ENCODE data around the gene USP12.

Gene USP12

GRCh38 chr13:27118428-27119054 lies 53.1 kb downstream of the USP12 start:
- Histone ChIP-seq H3K18ac (ENCODE audit: low read length) (no peak overlapping the region), H4K8ac (ENCODE audit: low read depth, low read length) (no peak overlapping the region), H3K27ac (ENCODE audit: low read depth, low read length) (no peak overlapping the region), H3K4me1 (ENCODE audit: control insufficient read depth in 1 of 2, insufficient read depth in 2 of 2, low read length in 2 of 2) (peaks cover 2% of the 10 kb centered on the region in 2 experiments), H4K12ac (ENCODE audit: low read depth, low read length) (no peak overlapping the region), H3K79me1 (ENCODE audit: low read length) (no peaks in the 10 kb centered on the region), H3K9me3 (ENCODE audit: insufficient read depth, low read depth, low read length) (peaks cover 3% of the 10 kb centered on the region), H2BK5ac (ENCODE audit: low read depth, low read length, poor library complexity) (no peak overlapping the region), H3K79me2 (ENCODE audit: control insufficient read depth, insufficient read depth, low read length, poor library complexity) (peaks cover 4% of the 10 kb centered on the region), H3K9ac (ENCODE audit: low read length) (no peak overlapping the region), H3K36me3 (ENCODE audit: control insufficient read depth in 1 of 2, insufficient read depth in 2 of 2, low read length in 2 of 2) (peaks cover 0 to 2% of the 10 kb centered on the region in 2 experiments), H3K4ac (ENCODE audit: low read depth, low read length) (no peak overlapping the region), H2BK120ac (ENCODE audit: insufficient read depth, low read length, poor library complexity) (no peak overlapping the region), H2BK12ac (ENCODE audit: low read length) (no peak overlapping the region), H3K27me3 (ENCODE audit: insufficient read depth, low read length) (no peaks in the 10 kb centered on the region), H3K4me2 (ENCODE audit: low read length) (no peak overlapping the region), H3K14ac (ENCODE audit: low read length) (no peak overlapping the region), H4K91ac (ENCODE audit: low read depth, low read length) (no peak overlapping the region), H2AK5ac (ENCODE audit: low read length) (no peak overlapping the region), H2AFZ (ENCODE audit: insufficient read depth, low read length, poor library complexity) (no peak overlapping the region), H3K23ac (ENCODE audit: low read length) (no peak overlapping the region), H3K4me3 (ENCODE audit: low read depth, low read length) (no peak overlapping the region)
- DNase-seq, result no peak
- WGBS (ENCODE audit: extremely low coverage, insufficient coverage, insufficient read length), result no CpG with 5 or more reads among the region's 3 CpGs

DNA sequence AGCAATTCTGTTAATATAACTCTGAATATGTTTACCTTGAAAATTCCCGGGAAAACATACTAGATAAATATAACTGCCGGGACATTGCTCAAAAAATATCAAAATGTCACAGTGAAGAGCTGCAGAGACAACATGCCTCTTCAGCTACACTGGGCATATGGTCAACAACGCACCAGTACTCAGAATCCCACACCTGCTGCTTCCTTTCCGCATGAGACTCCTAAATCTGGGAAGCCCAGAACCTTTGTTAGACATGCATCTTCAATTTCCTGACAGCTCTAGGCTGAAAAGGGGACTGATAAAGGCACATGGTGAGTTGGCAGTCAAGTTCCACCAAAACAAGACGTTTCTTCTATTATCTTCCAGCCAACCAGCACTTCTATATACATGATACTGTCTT lies 53.7 kb downstream of the USP12 start:
- H3K27ac ChIP-seq (ENCODE audit: low read depth, low read length), result no peak overlapping the region
- H3K9ac ChIP-seq (ENCODE audit: low read length), result no peak overlapping the region
- H3K36me3 ChIP-seq (ENCODE audit: control insufficient read depth in 1 of 2, insufficient read depth in 2 of 2, low read length in 2 of 2), result peaks cover 0 to 2% of the 10 kb centered on the region in 2 experiments
- H3K4me3 ChIP-seq (ENCODE audit: low read depth, low read length), result no peak overlapping the region
- no peak overlapping the region for H3K23ac ChIP-seq (ENCODE audit: low read length)
- no peak overlapping the region for H4K91ac ChIP-seq (ENCODE audit: low read depth, low read length)
- no peak overlapping the region for H2AFZ ChIP-seq (ENCODE audit: insufficient read depth, low read length, poor library complexity)
- H3K79me2 ChIP-seq (ENCODE audit: control insufficient read depth, insufficient read depth, low read length, poor library complexity), result peaks cover 4% of the 10 kb centered on the region
- no peak overlapping the region for H3K4me2 ChIP-seq (ENCODE audit: low read length)
- no peaks in the 10 kb centered on the region for H3K27me3 ChIP-seq (ENCODE audit: insufficient read depth, low read length)
- peaks cover 3% of the 10 kb centered on the region for H3K9me3 ChIP-seq (ENCODE audit: insufficient read depth, low read depth, low read length)
- no peak overlapping the region for H3K18ac ChIP-seq (ENCODE audit: low read length)
- DNase-seq, result no peak
- H2BK120ac ChIP-seq (ENCODE audit: insufficient read depth, low read length, poor library complexity), result no peak overlapping the region
- H2BK12ac ChIP-seq (ENCODE audit: low read length), result no peak overlapping the region
- no peak overlapping the region for H3K14ac ChIP-seq (ENCODE audit: low read length)
- no peak overlapping the region for H2AK5ac ChIP-seq (ENCODE audit: low read length)
- no peak overlapping the region for H4K8ac ChIP-seq (ENCODE audit: low read depth, low read length)
- H3K4ac ChIP-seq (ENCODE audit: low read depth, low read length), result peak overlapping the region; percentile 59
- H3K79me1 ChIP-seq (ENCODE audit: low read length), result no peaks in the 10 kb centered on the region
- H2BK5ac ChIP-seq (ENCODE audit: low read depth, low read length, poor library complexity), result no peak overlapping the region
- no CpG with 5 or more reads among the region's 5 CpGs for WGBS (ENCODE audit: extremely low coverage, insufficient coverage, insufficient read length)
- H3K4me1 ChIP-seq (ENCODE audit: control insufficient read depth in 1 of 2, insufficient read depth in 2 of 2, low read length in 2 of 2), result peaks cover 2% of the 10 kb centered on the region in 2 experiments
- H4K12ac ChIP-seq (ENCODE audit: low read depth, low read length), result no peak overlapping the region

DNA sequence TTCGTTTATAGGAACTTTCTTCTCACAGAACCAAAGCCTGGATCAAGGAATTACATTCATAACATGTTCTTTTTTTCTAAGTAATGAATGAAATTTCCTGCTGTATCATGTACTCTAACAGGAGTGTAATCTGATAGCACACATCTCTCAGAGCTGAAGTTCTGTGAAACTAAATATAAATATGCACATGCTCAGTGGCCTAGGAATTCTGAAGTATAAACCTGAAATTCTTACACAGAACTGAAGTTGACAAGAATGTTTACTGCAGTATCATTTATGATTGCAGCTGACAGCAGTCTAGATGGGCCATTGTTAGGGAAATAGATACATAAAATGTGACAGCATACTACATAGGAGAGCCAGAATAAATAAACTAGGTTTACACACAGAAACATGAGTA lies 54.5 kb downstream of the USP12 start:
- Histone ChIP-seq H3K27me3 (ENCODE audit: insufficient read depth, low read length) (no peaks in the 10 kb centered on the region), H3K9ac (ENCODE audit: low read length) (no peak overlapping the region), H3K4me2 (ENCODE audit: low read length) (no peak overlapping the region), H3K23ac (ENCODE audit: low read length) (no peak overlapping the region), H3K4me1 (ENCODE audit: control insufficient read depth in 1 of 2, insufficient read depth in 2 of 2, low read length in 2 of 2) (peaks cover 2% of the 10 kb centered on the region in 2 experiments), H3K79me2 (ENCODE audit: control insufficient read depth, insufficient read depth, low read length, poor library complexity) (peaks cover 4% of the 10 kb centered on the region), H2BK12ac (ENCODE audit: low read length) (no peak overlapping the region), H4K8ac (ENCODE audit: low read depth, low read length) (no peak overlapping the region), H2AK5ac (ENCODE audit: low read length) (no peak overlapping the region), H3K18ac (ENCODE audit: low read length) (no peak overlapping the region), H3K36me3 (ENCODE audit: control insufficient read depth in 1 of 2, insufficient read depth in 2 of 2, low read length in 2 of 2) (peaks cover 0 to 2% of the 10 kb centered on the region in 2 experiments), H3K4ac (ENCODE audit: low read depth, low read length) (no peak overlapping the region), H3K9me3 (ENCODE audit: insufficient read depth, low read depth, low read length) (peaks cover under 1% of the 10 kb centered on the region), H2BK5ac (ENCODE audit: low read depth, low read length, poor library complexity) (no peak overlapping the region), H3K27ac (ENCODE audit: low read depth, low read length) (no peak overlapping the region), H2AFZ (ENCODE audit: insufficient read depth, low read length, poor library complexity) (no peak overlapping the region), H3K79me1 (ENCODE audit: low read length) (no peaks in the 10 kb centered on the region), H3K14ac (ENCODE audit: low read length) (no peak overlapping the region), H2BK120ac (ENCODE audit: insufficient read depth, low read length, poor library complexity) (no peak overlapping the region), H4K12ac (ENCODE audit: low read depth, low read length) (no peak overlapping the region), H3K4me3 (ENCODE audit: low read depth, low read length) (no peak overlapping the region), H4K91ac (ENCODE audit: low read depth, low read length) (no peak overlapping the region)
- no peak for DNase-seq
- WGBS (ENCODE audit: extremely low coverage, insufficient coverage, insufficient read length), result no CpG with 5 or more reads among the region's 1 CpG

DNA sequence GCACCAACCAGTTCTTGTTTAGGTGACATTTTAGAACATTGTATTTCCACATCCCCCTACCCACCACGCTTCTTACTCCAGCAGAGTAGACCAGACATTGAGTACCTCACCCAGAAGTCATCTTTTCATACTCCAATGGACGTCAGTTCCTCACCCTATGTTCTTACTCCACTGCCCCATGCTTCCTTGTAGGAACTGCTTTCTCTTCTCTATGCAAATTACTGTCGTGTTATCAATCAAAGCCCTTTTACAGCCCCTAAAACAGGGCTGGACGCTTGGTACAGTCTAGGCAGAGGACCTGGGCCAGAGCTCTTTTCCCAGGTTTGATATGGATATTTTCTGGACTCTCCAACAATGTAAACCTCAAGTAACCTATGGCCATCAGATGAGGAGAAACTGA lies 58.2 kb downstream of the USP12 start:
- Histone ChIP-seq H3K4ac (ENCODE audit: low read depth, low read length) (no peak overlapping the region), H3K23ac (ENCODE audit: low read length) (no peak overlapping the region), H3K27me3 (ENCODE audit: insufficient read depth, low read length) (no peaks in the 10 kb centered on the region), H2BK12ac (ENCODE audit: low read length) (no peak overlapping the region), H4K91ac (ENCODE audit: low read depth, low read length) (no peak overlapping the region), H2AK5ac (ENCODE audit: low read length) (no peak overlapping the region), H3K9ac (ENCODE audit: low read length) (no peak overlapping the region), H2AFZ (ENCODE audit: insufficient read depth, low read length, poor library complexity) (no peak overlapping the region), H3K4me2 (ENCODE audit: low read length) (no peak overlapping the region), H3K4me3 (ENCODE audit: low read depth, low read length) (no peak overlapping the region), H2BK120ac (ENCODE audit: insufficient read depth, low read length, poor library complexity) (no peak overlapping the region), H4K8ac (ENCODE audit: low read depth, low read length) (no peak overlapping the region), H3K27ac (ENCODE audit: low read depth, low read length) (no peak overlapping the region), H3K14ac (ENCODE audit: low read length) (no peak overlapping the region), H3K36me3 (ENCODE audit: control insufficient read depth in 1 of 2, insufficient read depth in 2 of 2, low read length in 2 of 2) (peaks cover 2 to 3% of the 10 kb centered on the region in 2 experiments), H2BK5ac (ENCODE audit: low read depth, low read length, poor library complexity) (no peak overlapping the region), H3K18ac (ENCODE audit: low read length) (no peak overlapping the region), H4K12ac (ENCODE audit: low read depth, low read length) (no peak overlapping the region), H3K79me2 (ENCODE audit: control insufficient read depth, insufficient read depth, low read length, poor library complexity) (peaks cover 4% of the 10 kb centered on the region), H3K79me1 (ENCODE audit: low read length) (no peaks in the 10 kb centered on the region), H3K4me1 (ENCODE audit: control insufficient read depth in 1 of 2, insufficient read depth in 2 of 2, low read length in 2 of 2) (peaks cover 0 to 2% of the 10 kb centered on the region in 2 experiments), H3K9me3 (ENCODE audit: insufficient read depth, low read depth, low read length) (no peaks in the 10 kb centered on the region)
- no peak for DNase-seq
- WGBS (ENCODE audit: extremely low coverage, insufficient coverage, insufficient read length), result no CpG with 5 or more reads among the region's 4 CpGs
